ENCODE results near the gene ZFC3H1.

- no peak for TF ChIP-seq CTCF (IDR thresholded peaks at IDR 0.05; ENCODE audit: extremely low read depth in 1 of 2, insufficient read depth in 1 of 2, low read depth in 1 of 2, low read length in 2 of 2)
- TF ChIP-seq MYC (IDR thresholded peaks at IDR 0.05; ENCODE audit: low read depth, low read length): no peak
- TF ChIP-seq MAX (IDR thresholded peaks at IDR 0.05; ENCODE audit: insufficient read depth, insufficient read length): no peak
- TF ChIP-seq POLR2A (IDR thresholded peaks at IDR 0.05; ENCODE audit: low read depth, low read length): no peak
- no peak for TF ChIP-seq FOS (IDR thresholded peaks at IDR 0.05; ENCODE audit: borderline replicate concordance, insufficient read depth, low read length)
- TF ChIP-seq EZH2 (IDR thresholded peaks at IDR 0.05; ENCODE audit: borderline replicate concordance, low read depth, low read length, severe bottlenecking): no peak
- no peak for TF ChIP-seq POLR2AphosphoS5 (IDR thresholded peaks at IDR 0.05; ENCODE audit: insufficient read depth, low read depth, low read length)
Measured at GRCh38 chr12:71610031-71610795, 53.4 kb downstream of the ZFC3H1 start.
